Right lobe of liver (tissue), 4 donors: Measurements from ENCODE around the gene SYT9.

Source experiments
- CTCF ChIP-seq, 4 donors: fragments of 200-600 bp in 3 of 4; fragments of 450-650 bp in 1 of 4; IDR thresholded peaks; one replicate each; pipeline versions ENCODE4 v1.5.1 to v1.8.0; 2016 to 2022; ENCODE audit warnings: antibody characterized with exemption in 4 of 4, mild to moderate bottlenecking in 2 of 4
- POLR2A ChIP-seq: fragments of 450-650 bp; IDR thresholded peaks from one replicate; pipeline ENCODE4 v1.6.1; 2017; ENCODE audit warnings: antibody characterized with exemption, mild to moderate bottlenecking
- donor health status: DM: no; HTN: no; CAD: no.
- donor health status: DM: no; HTN: no; CAD: no.
- donor health status: DM: no; HTN: yes; CAD: no.

- TF ChIP-seq CTCF (IDR thresholded peaks at IDR 0.05) (no peak), POLR2A (no peak)
Measured at GRCh38 chr11:7462706-7463105, 211.0 kb downstream of the SYT9 start.
